Loucy (cell line): ENCODE results near the gene DUS4L.
"Not testable (repeated sequence)": the region's sequence is repeated elsewhere in the genome, so short reads cannot be mapped to it uniquely, and the experiment has no call there.

Source experiments
- H2AFZ ChIP-seq: fragments of 200-600 bp; sonication (generic); 2 replicates; pipeline ENCODE4 v1.6.0; 2016; ENCODE audit warnings: antibody characterized with exemption, mild to moderate bottlenecking, low read length, moderate library complexity
- H3F3A ChIP-seq: fragments of 200-600 bp; 2 replicates; pipeline ENCODE4 v1.6.0; 2016; ENCODE audit warnings: antibody characterized with exemption, low read depth, mild to moderate bottlenecking
- H3K27me3 ChIP-seq: fragments of 200-600 bp; sonication (generic); 2 replicates; pipeline ENCODE4 v1.6.1; 2014; ENCODE audit warnings: low read length, mild to moderate bottlenecking; ENCODE audit not compliant: insufficient read depth, poor library complexity, severe bottlenecking
- H3K36me3 ChIP-seq: fragments of 200-600 bp; sonication (generic); 2 replicates; pipeline ENCODE4 v1.6.1; 2016; ENCODE audit warnings: low read length; ENCODE audit not compliant: insufficient read depth
- H3K4me1 ChIP-seq: fragments of 200-600 bp; sonication (generic); 2 replicates; pipeline ENCODE4 v1.5.1; 2014; ENCODE audit warnings: low read length, mild to moderate bottlenecking; ENCODE audit not compliant: insufficient read depth, poor library complexity, severe bottlenecking
- H3K4me2 ChIP-seq: fragments of 200-600 bp; sonication (generic); 2 replicates; pipeline ENCODE4 v1.6.0; 2014; ENCODE audit warnings: antibody characterized with exemption, low read length, low read depth, mild to moderate bottlenecking; ENCODE audit not compliant: poor library complexity, severe bottlenecking
- H3K4me3 ChIP-seq: fragments of 200-600 bp; sonication (generic); 2 replicates; pipeline ENCODE4 v1.5.1; 2014; ENCODE audit warnings: low read length, mild to moderate bottlenecking, mixed read lengths; ENCODE audit not compliant: poor library complexity, severe bottlenecking
- H3K79me2 ChIP-seq: fragments of 200-600 bp; sonication (generic); 2 replicates; pipeline ENCODE4 v1.6.1; 2014; ENCODE audit warnings: low read length; ENCODE audit not compliant: insufficient read depth
- H3K9ac ChIP-seq: fragments of 200-600 bp; sonication (generic); 2 replicates; pipeline ENCODE4 v1.6.0; 2014; ENCODE audit warnings: mild to moderate bottlenecking, low read depth, low read length, moderate library complexity; ENCODE audit not compliant: poor library complexity, severe bottlenecking
- H3K9me2 ChIP-seq: fragments of 200-600 bp; sonication (generic); replicated peaks from 2 replicates; pipeline ENCODE4 v1.6.1; 2016; ENCODE audit warnings: low read depth, low read length, mixed read lengths
- H3K9me3 ChIP-seq: fragments of 200-600 bp; sonication (generic); 2 replicates; pipeline ENCODE4 v1.6.1; 2014; ENCODE audit warnings: mild to moderate bottlenecking, antibody characterized with exemption, low read length, low read depth; ENCODE audit not compliant: insufficient read depth
- H4K20me1 ChIP-seq: fragments of 200-600 bp; sonication (generic); 2 replicates; pipeline ENCODE4 v1.6.0; 2014; ENCODE audit warnings: antibody characterized with exemption, low read length, mild to moderate bottlenecking; ENCODE audit not compliant: insufficient read depth, poor library complexity, severe bottlenecking
- EZH2phosphoT487 ChIP-seq: fragments of 200-600 bp; IDR thresholded peaks from 2 replicates; pipeline ENCODE4 v1.6.1; 2018; ENCODE audit warnings: antibody characterized with exemption, mild to moderate bottlenecking, moderate library complexity, borderline replicate concordance
- TF ChIP-seq, protein P1 (sequence below): fragments of 200-600 bp; sonication (generic); conservative IDR thresholded peaks from 2 replicates; pipeline ENCODE4 v1.5.1; 2014; ENCODE audit warnings: mild to moderate bottlenecking, antibody characterized with exemption, low read length

The DUS4L gene

GRCh38 chr7:107528461-107528860 lies 35.3 kb upstream of the DUS4L start:
- H3K27me3 ChIP-seq: no peaks in the 10 kb centered on the region
- no peaks in the 10 kb centered on the region for H3K9me2 ChIP-seq
- H4K20me1 ChIP-seq: peaks cover 3% of the 10 kb centered on the region
- H3K4me2 ChIP-seq: no peak overlapping the region
- no peak overlapping the region for H3K4me3 ChIP-seq
- H3K9ac ChIP-seq: no peak overlapping the region
- H3K36me3 ChIP-seq: peaks cover 25% of the 10 kb centered on the region; the same call in 1 of the 2 replicates
- H3K4me1 ChIP-seq: no peaks in the 10 kb centered on the region
- H3K9me3 ChIP-seq: no peaks in the 10 kb centered on the region
- no peak overlapping the region for H2AFZ ChIP-seq
- no peak for TF ChIP-seq EZH2phosphoT487
- TF ChIP-seq, protein P1, sequence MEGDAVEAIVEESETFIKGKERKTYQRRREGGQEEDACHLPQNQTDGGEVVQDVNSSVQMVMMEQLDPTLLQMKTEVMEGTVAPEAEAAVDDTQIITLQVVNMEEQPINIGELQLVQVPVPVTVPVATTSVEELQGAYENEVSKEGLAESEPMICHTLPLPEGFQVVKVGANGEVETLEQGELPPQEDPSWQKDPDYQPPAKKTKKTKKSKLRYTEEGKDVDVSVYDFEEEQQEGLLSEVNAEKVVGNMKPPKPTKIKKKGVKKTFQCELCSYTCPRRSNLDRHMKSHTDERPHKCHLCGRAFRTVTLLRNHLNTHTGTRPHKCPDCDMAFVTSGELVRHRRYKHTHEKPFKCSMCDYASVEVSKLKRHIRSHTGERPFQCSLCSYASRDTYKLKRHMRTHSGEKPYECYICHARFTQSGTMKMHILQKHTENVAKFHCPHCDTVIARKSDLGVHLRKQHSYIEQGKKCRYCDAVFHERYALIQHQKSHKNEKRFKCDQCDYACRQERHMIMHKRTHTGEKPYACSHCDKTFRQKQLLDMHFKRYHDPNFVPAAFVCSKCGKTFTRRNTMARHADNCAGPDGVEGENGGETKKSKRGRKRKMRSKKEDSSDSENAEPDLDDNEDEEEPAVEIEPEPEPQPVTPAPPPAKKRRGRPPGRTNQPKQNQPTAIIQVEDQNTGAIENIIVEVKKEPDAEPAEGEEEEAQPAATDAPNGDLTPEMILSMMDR: no peak
- H3K79me2 ChIP-seq: no peaks in the 10 kb centered on the region
- H3F3A ChIP-seq: no peaks in the 10 kb centered on the region

- Histone ChIP-seq H3K27me3 (no peaks in the 10 kb centered on the region), H3K9ac (no peak overlapping the region)
- TF ChIP-seq, protein P1: no peak
- no peak for TF ChIP-seq EZH2phosphoT487
These were observed 33.0 kb upstream of the DUS4L start for GRCh38 chr7:107530751-107531150.

GRCh38 chr7:107534139-107534538 lies 29.6 kb upstream of the DUS4L start:
- H3K79me2 ChIP-seq: peaks cover 7% of the 10 kb centered on the region; the same call in 1 of the 2 replicates
- H3K9me3 ChIP-seq: no peaks in the 10 kb centered on the region
- no peak overlapping the region for H3K4me2 ChIP-seq
- TF ChIP-seq, protein P1: no peak
- TF ChIP-seq EZH2phosphoT487: no peak
- no peaks in the 10 kb centered on the region for H3K9me2 ChIP-seq
- H2AFZ ChIP-seq: no peak overlapping the region
- H3K9ac ChIP-seq: no peak overlapping the region
- peaks cover 5% of the 10 kb centered on the region; the same call in 1 of the 2 replicates for H3K36me3 ChIP-seq
- no peaks in the 10 kb centered on the region for H3K4me1 ChIP-seq
- H3K4me3 ChIP-seq: no peak overlapping the region
- H3K27me3 ChIP-seq: no peaks in the 10 kb centered on the region
- peaks cover 3% of the 10 kb centered on the region for H4K20me1 ChIP-seq
- no peaks in the 10 kb centered on the region for H3F3A ChIP-seq

More at GRCh38 chr7:107530751-107531150, 33.0 kb upstream of the DUS4L start:
- no peak overlapping the region for H2AFZ ChIP-seq
- H3F3A ChIP-seq: no peaks in the 10 kb centered on the region
- H3K9me2 ChIP-seq: no peaks in the 10 kb centered on the region
- no peaks in the 10 kb centered on the region for H3K4me1 ChIP-seq
- H4K20me1 ChIP-seq: peaks cover 3% of the 10 kb centered on the region
- peaks cover 7% of the 10 kb centered on the region; the same call in 1 of the 2 replicates for H3K36me3 ChIP-seq
- H3K79me2 ChIP-seq: no peaks in the 10 kb centered on the region; the same call in 1 of the 2 replicates
- H3K4me3 ChIP-seq: no peak overlapping the region
- no peak overlapping the region for H3K4me2 ChIP-seq
- H3K9me3 ChIP-seq: no peaks in the 10 kb centered on the region

- H3K9ac ChIP-seq, H3K9me2 ChIP-seq, H3K27me3 ChIP-seq, H3K4me1 ChIP-seq, H3K4me3 ChIP-seq, H4K20me1 ChIP-seq, H3K36me3 ChIP-seq, H3K4me2 ChIP-seq, H3F3A ChIP-seq, H3K79me2 ChIP-seq, H2AFZ ChIP-seq, H3K9me3 ChIP-seq: not testable (repeated sequence)
These were observed 26.5 kb upstream of the DUS4L start for GRCh38 chr7:107537228-107537627.
